HepG2 (cell line): Measurements from ENCODE around the gene ELOVL6. TPM values are rescaled to one million over a fixed set of nuclear protein-coding genes. Genes with fewer than 3 reads are reported as not detected.

Experiments used
- ATAC-seq: fragments of 200-7000 bp; cut with Tn5 transposase; 3 replicates; pipeline ENCODE4 v1.9.1; 2020; ENCODE audit warnings: mild to moderate bottlenecking, moderate library complexity
- Bru-seq: library from RNA; stranded (reverse); fragments of 400-500 nt; gene quantifications from one replicate; lab custom pipeline; 2021; lab: Mats Ljungman, UMichigan
- BruChase-seq, 2 experiments: library from RNA; stranded (reverse); fragments of 400-500 nt; gene quantifications; one replicate each; lab custom pipeline; 2021; lab: Mats Ljungman, UMichigan
- BruUV-seq: library from RNA; stranded (reverse); fragments of 400-500 nt; replicated peaks from 2 replicates; lab custom pipeline; 2021; lab: Mats Ljungman, UMichigan
- CTCF ChIA-PET: fragments of 300-600 bp; formaldehyde crosslinking; extraction: SDS; loops from one replicate; lab custom pipeline; 2021; ENCODE audit warnings: low total read pairs, inconsistent platforms, low intra/inter-chr PET ratio; lab: Yijun Ruan, JAX
- POLR2A ChIA-PET: fragments of 350-600 bp; sonication (Branson Sonifier 250); formaldehyde crosslinking; loops from one replicate; lab custom pipeline; 2020; ENCODE audit warnings: antibody characterized with exemption, inconsistent platforms; lab: Yijun Ruan, JAX
- DNase-seq: peaks from one replicate; pipeline ENCODE4 v3.0.0-alpha.2; 2015; ENCODE audit warnings: low spot score
- FAIRE-seq: peaks from 3 replicates; lab custom pipeline; 2011; peaks lifted over from hg19 to GRCh38; lab: Jason Lieb, UNC
- H2AFZ ChIP-seq: one replicate; pipeline ENCODE4 v1.6.1; 2011; ENCODE audit warnings: low read length, inconsistent platforms
- H3K27ac ChIP-seq: fragments of 300-600 bp; 3 replicates; pipeline ENCODE4 v1.8.0; 2011; ENCODE audit warnings: mixed run types, mild to moderate bottlenecking, mixed read lengths, low read length, inconsistent platforms; ENCODE audit not compliant: insufficient read depth; ENCODE audit errors: extremely low read length
- H3K27me3 ChIP-seq, 2 experiments: fragments of 200-600 bp in 1 of 2; 2 replicates in 1 of 2; 3 replicates in 1 of 2; pipeline versions ENCODE4 v1.6.0 to v1.8.0; 2011; ENCODE audit warnings: low read length in 2 of 2, mild to moderate bottlenecking in 2 of 2, moderate library complexity in 2 of 2, inconsistent platforms in 1 of 2; ENCODE audit not compliant: insufficient read depth in 2 of 2, control insufficient read depth in 1 of 2
- H3K36me3 ChIP-seq, 2 experiments: fragments of 200-600 bp in 1 of 2; replicated peaks in 1 of 2; 2 replicates in 1 of 2; 3 replicates in 1 of 2; pipeline versions ENCODE4 v1.5.1 to v1.8.0; 2011; ENCODE audit warnings: low read length in 2 of 2, inconsistent platforms in 1 of 2; ENCODE audit not compliant: insufficient read depth in 2 of 2, control insufficient read depth in 1 of 2
- H3K4me1 ChIP-seq: 2 replicates; pipeline ENCODE4 v1.5.1; 2012; ENCODE audit warnings: low read length, inconsistent platforms; ENCODE audit not compliant: insufficient read depth
- H3K4me2 ChIP-seq: 2 replicates; pipeline ENCODE4 v1.6.0; 2011; ENCODE audit warnings: low read depth, low read length, inconsistent platforms
- H3K4me3 ChIP-seq, 3 experiments: fragments of 200-600 bp in 1 of 3; sonication (generic), shearing (Covaris generic) in 1 of 3; replicated peaks in 1 of 3; 2 replicates each; pipeline ENCODE4 v1.5.1; 2011 to 2016; ENCODE audit warnings: low read length in 3 of 3, inconsistent platforms in 2 of 3, low read depth in 2 of 3, mild to moderate bottlenecking in 2 of 3, control low read depth in 1 of 3, mixed read lengths in 1 of 3; ENCODE audit not compliant: insufficient read depth in 1 of 3
- H3K79me2 ChIP-seq: one replicate; pipeline ENCODE4 v1.6.1; 2011; ENCODE audit warnings: low read length, inconsistent platforms; ENCODE audit not compliant: insufficient read depth
- H3K9ac ChIP-seq: 2 replicates; pipeline ENCODE4 v1.6.0; 2011; ENCODE audit warnings: mild to moderate bottlenecking, low read depth, low read length, inconsistent platforms; ENCODE audit not compliant: insufficient read depth
- H3K9me3 ChIP-seq: 2 replicates; pipeline ENCODE4 v1.5.1; 2012; ENCODE audit warnings: mild to moderate bottlenecking, low read length
- H4K20me1 ChIP-seq: 2 replicates; pipeline ENCODE4 v1.6.0; 2011; ENCODE audit warnings: inconsistent platforms, mild to moderate bottlenecking, low read length, moderate library complexity; ENCODE audit not compliant: insufficient read depth
- FOXP1 ChIP-seq, 2 experiments: fragments of 450-650 bp in 1 of 2; IDR thresholded peaks; 2 replicates each; pipeline ENCODE4 v1.6.1; 2017 to 2018; ENCODE audit warnings: antibody characterized with exemption in 1 of 2
- MAFF ChIP-seq: IDR thresholded peaks from 2 replicates; pipeline ENCODE4 v1.6.1; 2011; ENCODE audit warnings: low read depth, low read length, improper control_type of control experiment
- ZNF33B ChIP-seq: sonication (generic); formaldehyde crosslinking; IDR thresholded peaks from 2 replicates; pipeline ENCODE4 v1.5.1; 2020; ENCODE audit warnings: mild to moderate bottlenecking, missing genetic modification reagents
- ZNF503 ChIP-seq: sonication (generic); formaldehyde crosslinking; IDR thresholded peaks from 2 replicates; pipeline ENCODE4 v1.4.0; 2020; ENCODE audit warnings: missing genetic modification reagents
- ZNF607 ChIP-seq: sonication (generic); formaldehyde crosslinking; IDR thresholded peaks from 2 replicates; pipeline ENCODE4 v1.5.1; 2020; ENCODE audit warnings: missing genetic modification reagents, mild to moderate bottlenecking, borderline replicate concordance
- WGBS: methylation state at CpG from one replicate; pipeline ENCODE4 v1.1.6; 2017; ENCODE audit warnings: low lambda C conversion rate; 5-methylcytosine and 5-hydroxymethylcytosine counted together
- in situ Hi-C: cut with HindIII; loops from 2 replicates; pipeline ENCODE4 v1.10.0; 2017; ENCODE audit warnings: low pct_unique_long_range_greater_than_20kb; ENCODE audit not compliant: extremely low pct_ligation_motif_present
- intact Hi-C: fragments of 100-400 bp; cut with micrococcal nuclease; formaldehyde crosslinking; loops from one replicate; pipeline ENCODE4 v1.10.0; 2022; ENCODE audit not compliant: unreplicated experiment
- long read RNA-seq, 2 experiments: library from RNA in 1 of 2; library from polyadenylated mRNA in 1 of 2; stranded (forward) in 1 of 2; unstranded in 1 of 2; transcript quantifications; one replicate each; pipeline ENCODE4 v2.0.0, GENCODE V29; 2019 to 2022
- polyA minus RNA-seq, 3 experiments: library from RNA; depleted of rRNA, polyadenylated mRNA; stranded (reverse); fragments of >200 nt; gene quantifications; 2 replicates each; pipeline ENCODE4 v1.2.3, GENCODE V29; 2011; ENCODE audit warnings: low replicate concordance in 1 of 3
- polyA plus RNA-seq, 8 experiments: library from polyadenylated mRNA; depleted of rRNA in 3 of 8; stranded (reverse) in 7 of 8; unstranded in 1 of 8; fragments of >200 nt; fragmentation: Illumina TruSeq in 4 of 8; extraction: Trizol in 4 of 8; gene quantifications; 2 replicates each; pipeline versions ENCODE4 v1.2.1 to v1.2.3, GENCODE V29; 2011 to 2016; ENCODE audit warnings: low read depth in 4 of 8, missing spikeins in 1 of 8, mixed read lengths in 1 of 8; ENCODE audit not compliant: insufficient read depth in 1 of 8
- total RNA-seq, 5 experiments: library from RNA; depleted of rRNA; stranded (reverse); fragments of >200 nt; fragmentation: Illumina TruSeq; extraction: Trizol; gene quantifications; 2 replicates each; pipeline ENCODE4 v1.2.3, GENCODE V29; 2016; ENCODE audit warnings: low read depth in 1 of 5
- TF ChIP-seq, protein P1 (sequence below): IDR thresholded peaks from 2 replicates; pipeline ENCODE4 v1.6.1; 2016; ENCODE audit warnings: low read depth, borderline replicate concordance
- TF ChIP-seq, protein P2 (sequence below): sonication (generic); formaldehyde crosslinking; IDR thresholded peaks from 2 replicates; pipeline ENCODE4 v1.8.0; 2022; ENCODE audit warnings: mild to moderate bottlenecking, missing genetic modification reagents, moderate library complexity
- TF ChIP-seq, protein P3 (sequence below): sonication (generic); formaldehyde crosslinking; IDR thresholded peaks from 2 replicates; pipeline ENCODE4 v1.4.0; 2020; ENCODE audit warnings: missing genetic modification reagents, borderline replicate concordance

Gene ELOVL6
- 14.1 and 19.6 TPM in 2 replicates for total RNA-seq (2016; rRNA removed; fragmentation: Illumina TruSeq; extraction: Trizol)
- total RNA-seq (2016; cell fraction: cytosol; rRNA removed; fragmentation: Illumina TruSeq; extraction: Trizol; ENCODE audit: low read depth), result 0.71 and 3.1 TPM in 2 replicates
- 15.5 and 16.4 TPM in 2 replicates for total RNA-seq (2016; cell fraction: insoluble cytoplasmic fraction; rRNA removed; fragmentation: Illumina TruSeq; extraction: Trizol)
- total RNA-seq (2016; cell fraction: membrane; rRNA removed; fragmentation: Illumina TruSeq; extraction: Trizol), result 8.2 and 9.0 TPM in 2 replicates
- 18.1 and 18.9 TPM in 2 replicates for total RNA-seq (2016; cell fraction: nucleus; rRNA removed; fragmentation: Illumina TruSeq; extraction: Trizol)
- polyA plus RNA-seq (2011; rRNA removed), result 23.2 and 35.7 TPM in 2 replicates
- polyA plus RNA-seq (2011; cell fraction: cytosol; rRNA removed), result 10.7 and 22.7 TPM in 2 replicates
- polyA plus RNA-seq (2011; cell fraction: nucleus; rRNA removed), result 10.2 and 14.1 TPM in 2 replicates
- polyA plus RNA-seq (2012), result 39.6 and 48.4 TPM in 2 replicates
- polyA plus RNA-seq (2016; cell fraction: cytosol; fragmentation: Illumina TruSeq; extraction: Trizol; ENCODE audit: low read depth), result 3.2 and 4.5 TPM in 2 replicates
- 21.8 and 24.4 TPM in 2 replicates for polyA plus RNA-seq (2016; cell fraction: insoluble cytoplasmic fraction; fragmentation: Illumina TruSeq; extraction: Trizol; ENCODE audit: low read depth)
- polyA plus RNA-seq (2016; cell fraction: membrane; fragmentation: Illumina TruSeq; extraction: Trizol; ENCODE audit: low read depth), result 7.5 and 9.5 TPM in 2 replicates
- 32.3 and 35.2 TPM in 2 replicates for polyA plus RNA-seq (2016; cell fraction: nucleus; fragmentation: Illumina TruSeq; extraction: Trizol; ENCODE audit: insufficient read depth, low read depth)
- polyA minus RNA-seq (2011; rRNA and poly(A)+ RNA removed; ENCODE audit: low replicate concordance), result 11.9 and 32.9 TPM in 2 replicates
- polyA minus RNA-seq (2011; cell fraction: cytosol; rRNA and poly(A)+ RNA removed), result 13.3 and 29.7 TPM in 2 replicates
- polyA minus RNA-seq (2011; cell fraction: nucleus; rRNA and poly(A)+ RNA removed), result 21.6 and 31.1 TPM in 2 replicates
- percentile 53 among the genes with signal in this experiment for Bru-seq, nascent RNA
- BruChase-seq, experiment 1, labeled RNA remaining after a 6-hour chase, result percentile 49 among the genes with signal in this experiment
- BruChase-seq, experiment 2, labeled RNA remaining after a 2-hour chase, result percentile 51 among the genes with signal in this experiment
- long read RNA-seq, experiment 1, full-length matches to known transcripts, result 5 of 27 reads
- long read RNA-seq, experiment 1, partial matches to known transcripts, result 0 of 27 reads
- long read RNA-seq, experiment 1, other reads (novel, unspliced or antisense), result 22 of 27 reads
- long read RNA-seq, experiment 2, full-length matches to known transcripts, result 13 of 39 reads
- long read RNA-seq, experiment 2, partial matches to known transcripts, result 0 of 39 reads
- long read RNA-seq, experiment 2, other reads (novel, unspliced or antisense), result 26 of 39 reads

GRCh38 chr4:110198435-110199416 is at the start of gene ELOVL6:
TSS of gene ELOVL6 (minus strand) at chr4:110198615. CDS start at chr4:110198335, 280 bp downstream.
- ChIA-PET CTCF (no interaction called here), POLR2A (interaction anchor here (0.6 kb wide), 1 partner anchor 77 kb away, joined by 3 read pairs; no protein-coding TSS in a partner anchor)
- Histone ChIP-seq H3K27me3 (no peaks in the 10 kb centered on the region; a peak in 1 of 5 replicates), H3K27ac (peak within 1 kb of the TSS; percentile 93), H3K4me1 (peaks cover 64% of the 10 kb centered on the region), H3K79me2 (peaks cover 30% of the 10 kb centered on the region), H3K4me2 (peak within 1 kb of the TSS; percentile 94), H3K36me3 (no peaks in the 10 kb centered on the region; a peak in 1 of 5 replicates), H3K4me3 (peak within 1 kb of the TSS; percentile 82 to 86 (median 84)), H2AFZ (peak within 1 kb of the TSS; percentile 96), H4K20me1 (no peaks in the 10 kb centered on the region), H3K9ac (peak within 1 kb of the TSS; percentile 85), H3K9me3 (no peaks in the 10 kb centered on the region)
- FAIRE-seq (peak; percentile 64), ATAC-seq (peak; percentile 62), DNase-seq (peak; percentile 59)
- in situ Hi-C loops, result loop anchor here (25.0 kb wide), 1 partner anchor 761 kb away; the partner anchor contains the start of gene SEC24B
- intact Hi-C loops, result loop anchor here (5.0 kb wide), 2 partner anchors 146 to 191 kb away; no protein-coding TSS in a partner anchor
- BruUV-seq, result no TSS peak
- under 1% methylated on average over 44 of the region's 48 CpGs for whole genome bisulfite sequencing
- no peak for TF ChIP-seq MAFF
- TF ChIP-seq, protein P1, sequence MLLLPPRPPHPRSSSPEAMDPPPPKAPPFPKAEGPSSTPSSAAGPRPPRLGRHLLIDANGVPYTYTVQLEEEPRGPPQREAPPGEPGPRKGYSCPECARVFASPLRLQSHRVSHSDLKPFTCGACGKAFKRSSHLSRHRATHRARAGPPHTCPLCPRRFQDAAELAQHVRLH (CRISPR knock-in tag), result 0 out of 2 replicates have a peak, but pooled peaks have one; percentile 24
- peak; percentile 77 for TF ChIP-seq FOXP1 (IDR thresholded peaks at IDR 0.05)
- TF ChIP-seq FOXP1 (CRISPR knock-in tag; IDR thresholded peaks at IDR 0.05), result peak; percentile 96
- TF ChIP-seq ZNF503 (CRISPR knock-in tag), result peak; percentile 69; the same call in 1 of the 2 replicates
- peak; percentile 62; the same call in 1 of the 2 replicates for TF ChIP-seq ZNF607 (CRISPR knock-in tag)
- TF ChIP-seq, protein P2, sequence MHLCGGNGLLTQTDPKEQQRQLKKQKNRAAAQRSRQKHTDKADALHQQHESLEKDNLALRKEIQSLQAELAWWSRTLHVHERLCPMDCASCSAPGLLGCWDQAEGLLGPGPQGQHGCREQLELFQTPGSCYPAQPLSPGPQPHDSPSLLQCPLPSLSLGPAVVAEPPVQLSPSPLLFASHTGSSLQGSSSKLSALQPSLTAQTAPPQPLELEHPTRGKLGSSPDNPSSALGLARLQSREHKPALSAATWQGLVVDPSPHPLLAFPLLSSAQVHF (CRISPR knock-in tag), result no peak
- TF ChIP-seq, protein P3, sequence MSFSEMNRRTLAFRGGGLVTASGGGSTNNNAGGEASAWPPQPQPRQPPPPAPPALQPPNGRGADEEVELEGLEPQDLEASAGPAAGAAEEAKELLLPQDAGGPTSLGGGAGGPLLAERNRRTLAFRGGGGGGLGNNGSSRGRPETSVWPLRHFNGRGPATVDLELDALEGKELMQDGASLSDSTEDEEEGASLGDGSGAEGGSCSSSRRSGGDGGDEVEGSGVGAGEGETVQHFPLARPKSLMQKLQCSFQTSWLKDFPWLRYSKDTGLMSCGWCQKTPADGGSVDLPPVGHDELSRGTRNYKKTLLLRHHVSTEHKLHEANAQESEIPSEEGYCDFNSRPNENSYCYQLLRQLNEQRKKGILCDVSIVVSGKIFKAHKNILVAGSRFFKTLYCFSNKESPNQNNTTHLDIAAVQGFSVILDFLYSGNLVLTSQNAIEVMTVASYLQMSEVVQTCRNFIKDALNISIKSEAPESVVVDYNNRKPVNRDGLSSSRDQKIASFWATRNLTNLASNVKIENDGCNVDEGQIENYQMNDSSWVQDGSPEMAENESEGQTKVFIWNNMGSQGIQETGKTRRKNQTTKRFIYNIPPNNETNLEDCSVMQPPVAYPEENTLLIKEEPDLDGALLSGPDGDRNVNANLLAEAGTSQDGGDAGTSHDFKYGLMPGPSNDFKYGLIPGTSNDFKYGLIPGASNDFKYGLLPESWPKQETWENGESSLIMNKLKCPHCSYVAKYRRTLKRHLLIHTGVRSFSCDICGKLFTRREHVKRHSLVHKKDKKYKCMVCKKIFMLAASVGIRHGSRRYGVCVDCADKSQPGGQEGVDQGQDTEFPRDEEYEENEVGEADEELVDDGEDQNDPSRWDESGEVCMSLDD (CRISPR knock-in tag), result no peak
- no peak for TF ChIP-seq ZNF33B (CRISPR knock-in tag)
